Activated T-helper 17 cell treated with anti-CD3 and anti-CD28 coated beads, Interleukin-2, amount 50 U/mL, for 72 hours (primary cell): ENCODE results near the gene CCL3. TPM values are rescaled to one million over a fixed set of nuclear protein-coding genes. Genes with fewer than 3 reads are reported as not detected.
A peak's percentile ranks its signal among the peaks of the same experiment; 100 is the strongest.
"Not testable (repeated sequence)": the region's sequence is repeated elsewhere in the genome, so short reads cannot be mapped to it uniquely, and the experiment has no call there.

ENCODE experiments used
- ATAC-seq: fragments of 150-1000 bp; cut with Tn5 transposase; replicated peaks from 2 replicates; pipeline ENCODE4 v1.10.0; 2021; ENCODE audit warnings: mild to moderate bottlenecking, moderate library complexity
- H3K27ac Mint-ChIP-seq: one replicate; pipeline ENCODE4 v1.8.0; 2022; ENCODE audit warnings: mixed read lengths
- H3K27me3 Mint-ChIP-seq: one replicate; pipeline ENCODE4 v1.8.0; 2022; ENCODE audit warnings: mixed read lengths
- H3K36me3 Mint-ChIP-seq: one replicate; pipeline ENCODE4 v1.8.0; 2022; ENCODE audit warnings: low read depth, mild to moderate bottlenecking, mixed read lengths
- H3K4me1 Mint-ChIP-seq: one replicate; pipeline ENCODE4 v1.8.0; 2022; ENCODE audit warnings: mixed read lengths
- H3K4me3 Mint-ChIP-seq: one replicate; pipeline ENCODE4 v1.8.0; 2022; ENCODE audit warnings: mild to moderate bottlenecking, mixed read lengths
- H3K9me3 Mint-ChIP-seq: one replicate; pipeline ENCODE4 v1.8.0; 2022; ENCODE audit warnings: mixed read lengths
- total RNA-seq, 2 donors: library from RNA; stranded (reverse); gene quantifications; one replicate each; pipeline ENCODE4 v1.2.3, GENCODE V29; 2022

CCL3 gene
- total RNA-seq, 2 donors from 2014 or later, result 75.4 to 108 TPM

- Mint-ChIP-seq H3K27ac (no peak overlapping the region), H3K4me1 (peaks cover 21% of the 10 kb centered on the region)
These were observed 3.2 kb downstream of the CCL3 start for GRCh38 chr17:36086791-36087190.

GRCh38 chr17:36085765-36086164, 4.2 kb downstream of the CCL3 start:
- H3K27ac Mint-ChIP-seq, result no peak overlapping the region
- H3K36me3 Mint-ChIP-seq, result no peaks in the 10 kb centered on the region
- H3K4me3 Mint-ChIP-seq, result no peak overlapping the region
- H3K9me3 Mint-ChIP-seq, result no peaks in the 10 kb centered on the region
- H3K27me3 Mint-ChIP-seq, result peaks cover 12% of the 10 kb centered on the region
- H3K4me1 Mint-ChIP-seq, result peaks cover 16% of the 10 kb centered on the region
- ATAC-seq, result no peak

More at GRCh38 chr17:36086791-36087190, 3.2 kb downstream of the CCL3 start:
- peaks cover 13% of the 10 kb centered on the region for H3K27me3 Mint-ChIP-seq
- ATAC-seq, result no peak
- H3K36me3 Mint-ChIP-seq, result no peaks in the 10 kb centered on the region
- H3K4me3 Mint-ChIP-seq, result no peak overlapping the region
- no peaks in the 10 kb centered on the region for H3K9me3 Mint-ChIP-seq

GRCh38 chr17:36083691-36084090, 6.3 kb downstream of the CCL3 start:
- not testable (repeated sequence) for ATAC-seq, H3K9me3 Mint-ChIP-seq, H3K36me3 Mint-ChIP-seq, H3K27me3 Mint-ChIP-seq, H3K4me3 Mint-ChIP-seq, H3K4me1 Mint-ChIP-seq, H3K27ac Mint-ChIP-seq

GRCh38 chr17:36082482-36083120, 7.3 kb downstream of the CCL3 start:
- ATAC-seq, result peak; percentile 87
- not testable (repeated sequence) for H3K36me3 Mint-ChIP-seq, H3K9me3 Mint-ChIP-seq, H3K27me3 Mint-ChIP-seq, H3K4me1 Mint-ChIP-seq
- H3K27ac Mint-ChIP-seq, result peak overlapping the region; percentile 84
- peak overlapping the region; percentile 35 for H3K4me3 Mint-ChIP-seq

GRCh38 chr17:36081681-36082471, 8.1 kb downstream of the CCL3 start:
- peak overlapping the region; percentile 84 for H3K27ac Mint-ChIP-seq
- not testable (repeated sequence) for H3K9me3 Mint-ChIP-seq, H3K36me3 Mint-ChIP-seq, H3K4me1 Mint-ChIP-seq
- peak; percentile 58 for ATAC-seq
- H3K4me3 Mint-ChIP-seq, result peak overlapping the region; percentile 35
- H3K27me3 Mint-ChIP-seq, result peaks cover 14% of the 10 kb centered on the region

GRCh38 chr17:36074365-36074764, 15.6 kb downstream of the CCL3 start:
- Mint-ChIP-seq H3K27me3 (peaks cover 22% of the 10 kb centered on the region), H3K4me3 (no peak overlapping the region), H3K36me3 (no peaks in the 10 kb centered on the region), H3K4me1 (no peaks in the 10 kb centered on the region), H3K27ac (peak overlapping the region; percentile 52), H3K9me3 (no peaks in the 10 kb centered on the region)
- peak; percentile 89 for ATAC-seq

GRCh38 chr17:36072431-36073121, 17.4 kb downstream of the CCL3 start:
- Mint-ChIP-seq H3K27me3 (peaks cover 15% of the 10 kb centered on the region), H3K36me3 (no peaks in the 10 kb centered on the region), H3K4me3 (no peak overlapping the region), H3K4me1 (no peaks in the 10 kb centered on the region), H3K9me3 (no peaks in the 10 kb centered on the region), H3K27ac (no peak overlapping the region)
- ATAC-seq, result peak; percentile 71

GRCh38 chr17:36071751-36072150, 18.2 kb downstream of the CCL3 start:
- no peak overlapping the region for H3K4me3 Mint-ChIP-seq
- no peak overlapping the region for H3K27ac Mint-ChIP-seq
- no peaks in the 10 kb centered on the region for H3K36me3 Mint-ChIP-seq
- peaks cover 10% of the 10 kb centered on the region for H3K27me3 Mint-ChIP-seq
- H3K9me3 Mint-ChIP-seq, result no peaks in the 10 kb centered on the region
- no peaks in the 10 kb centered on the region for H3K4me1 Mint-ChIP-seq
- ATAC-seq, result no peak

- Mint-ChIP-seq H3K4me1 (no peaks in the 10 kb centered on the region), H3K4me3 (no peak overlapping the region), H3K9me3 (no peaks in the 10 kb centered on the region), H3K36me3 (no peaks in the 10 kb centered on the region), H3K27me3 (peaks cover 16% of the 10 kb centered on the region), H3K27ac (no peak overlapping the region)
- ATAC-seq, result no peak
These were observed 19.5 kb downstream of the CCL3 start for GRCh38 chr17:36070427-36070826.

- no peak overlapping the region for H3K27ac Mint-ChIP-seq
These were observed 20.8 kb downstream of the CCL3 start for GRCh38 chr17:36069136-36069535.

GRCh38 chr17:36068524-36068923, 21.4 kb downstream of the CCL3 start:
- H3K36me3 Mint-ChIP-seq, result no peaks in the 10 kb centered on the region
- ATAC-seq, result no peak
- H3K27ac Mint-ChIP-seq, result no peak overlapping the region
- no peak overlapping the region for H3K4me3 Mint-ChIP-seq
- H3K27me3 Mint-ChIP-seq, result peaks cover 20% of the 10 kb centered on the region
- no peaks in the 10 kb centered on the region for H3K9me3 Mint-ChIP-seq
- H3K4me1 Mint-ChIP-seq, result no peaks in the 10 kb centered on the region

More at GRCh38 chr17:36069136-36069535, 20.8 kb downstream of the CCL3 start:
- no peaks in the 10 kb centered on the region for H3K4me1 Mint-ChIP-seq
- peaks cover 19% of the 10 kb centered on the region for H3K27me3 Mint-ChIP-seq
- no peaks in the 10 kb centered on the region for H3K36me3 Mint-ChIP-seq
- ATAC-seq, result no peak
- H3K4me3 Mint-ChIP-seq, result no peak overlapping the region
- no peaks in the 10 kb centered on the region for H3K9me3 Mint-ChIP-seq

- peak; percentile 52 for ATAC-seq
- H3K27me3 Mint-ChIP-seq, result peaks cover 20% of the 10 kb centered on the region
- no peaks in the 10 kb centered on the region for H3K36me3 Mint-ChIP-seq
- no peaks in the 10 kb centered on the region for H3K9me3 Mint-ChIP-seq
- H3K27ac Mint-ChIP-seq, result no peak overlapping the region
- no peaks in the 10 kb centered on the region for H3K4me1 Mint-ChIP-seq
- no peak overlapping the region for H3K4me3 Mint-ChIP-seq
These were observed 23.5 kb downstream of the CCL3 start for GRCh38 chr17:36066365-36066985.

GRCh38 chr17:36063786-36064541, 26.0 kb downstream of the CCL3 start, which contains the start of gene CCL18:
Gene CCL18, plus strand, starts transcription at chr17:36064272. Its CDS starts 71 bp downstream, at chr17:36064343.
- H3K4me1 Mint-ChIP-seq, result no peaks in the 10 kb centered on the region
- ATAC-seq, result no peak
- no peak within 1 kb of the TSS for H3K4me3 Mint-ChIP-seq
- no peaks in the 10 kb centered on the region for H3K9me3 Mint-ChIP-seq
- no peak within 1 kb of the TSS for H3K27ac Mint-ChIP-seq
- no peaks in the 10 kb centered on the region for H3K36me3 Mint-ChIP-seq
- peaks cover 21% of the 10 kb centered on the region for H3K27me3 Mint-ChIP-seq

- Mint-ChIP-seq H3K27ac (no peak overlapping the region), H3K36me3 (no peaks in the 10 kb centered on the region), H3K4me1 (no peaks in the 10 kb centered on the region), H3K9me3 (no peaks in the 10 kb centered on the region), H3K27me3 (peaks cover 12% of the 10 kb centered on the region), H3K4me3 (no peak overlapping the region)
- no peak for ATAC-seq
These were observed 29.1 kb downstream of the CCL3 start for GRCh38 chr17:36060816-36061215.
